GM18951 (cell line): ENCODE data around the gene CXorf65.

Source experiments
- POLR2A ChIP-seq: IDR thresholded peaks from 4 replicates; pipeline ENCODE4 v1.6.1; 2011; ENCODE audit warnings: mild to moderate bottlenecking; ENCODE audit not compliant: insufficient read length, insufficient read depth; ENCODE audit errors: extremely low read depth
- in situ Hi-C: fragments of 300-500 bp; cut with MboI; formaldehyde crosslinking; loops from one replicate; pipeline ENCODE4 v1.12.0; 2022; ENCODE audit warnings: low sequenced_read_pairs, mixed read lengths, inconsistent platforms; ENCODE audit not compliant: unreplicated experiment

The CXorf65 gene

DNA sequence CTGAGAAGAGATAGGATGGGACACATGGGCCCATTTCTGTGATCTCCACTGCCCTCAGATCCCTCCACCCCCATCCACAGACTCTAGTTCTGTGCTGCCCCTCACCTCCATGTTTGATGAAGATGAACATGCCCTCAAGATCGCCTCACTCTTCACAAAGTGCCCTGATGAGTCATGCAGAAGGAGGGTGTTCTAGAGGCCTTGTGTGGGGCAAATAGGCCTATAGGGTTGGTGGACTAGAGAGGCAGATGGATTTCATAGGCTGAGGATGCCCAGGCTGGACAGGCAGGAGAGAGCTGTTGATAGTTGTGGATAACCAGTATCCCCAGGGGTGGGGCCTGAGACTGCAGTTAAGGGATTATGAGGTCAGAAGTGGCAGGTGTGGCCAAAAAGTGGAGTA, at the start of gene CXorf65:
Gene CXorf65, minus strand, starts transcription at position 314 of the 400 bp plus-strand sequence. Its CDS starts 184 bp downstream, at position 130.
- in situ Hi-C loops = no loop called here
- TF ChIP-seq POLR2A = peak; percentile 26

DNA sequence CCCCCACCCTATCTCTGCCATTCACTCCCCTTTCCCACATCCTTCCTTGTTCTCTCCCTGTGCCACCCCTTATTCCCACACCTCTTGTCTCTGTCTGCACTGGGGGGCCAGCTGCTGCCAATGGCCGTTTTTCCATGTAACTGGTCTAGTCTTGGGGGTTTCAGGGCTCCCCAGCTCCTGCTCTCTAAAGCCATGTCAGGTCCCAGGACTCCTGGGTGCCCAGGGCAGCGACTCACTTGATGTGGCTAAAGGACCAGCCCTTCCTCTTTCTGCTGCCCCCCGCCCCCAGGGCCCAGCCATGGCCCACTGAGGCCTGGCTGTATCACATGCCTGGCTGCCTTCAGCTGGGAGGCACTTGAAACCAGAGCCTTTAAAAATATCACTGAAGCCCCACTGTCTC, 48.1 kb upstream of the CXorf65 start:
- in situ Hi-C loops = loop anchor here (25.0 kb wide), 1 partner anchor 392 kb away; no protein-coding TSS in a partner anchor
- no peak for TF ChIP-seq POLR2A

DNA sequence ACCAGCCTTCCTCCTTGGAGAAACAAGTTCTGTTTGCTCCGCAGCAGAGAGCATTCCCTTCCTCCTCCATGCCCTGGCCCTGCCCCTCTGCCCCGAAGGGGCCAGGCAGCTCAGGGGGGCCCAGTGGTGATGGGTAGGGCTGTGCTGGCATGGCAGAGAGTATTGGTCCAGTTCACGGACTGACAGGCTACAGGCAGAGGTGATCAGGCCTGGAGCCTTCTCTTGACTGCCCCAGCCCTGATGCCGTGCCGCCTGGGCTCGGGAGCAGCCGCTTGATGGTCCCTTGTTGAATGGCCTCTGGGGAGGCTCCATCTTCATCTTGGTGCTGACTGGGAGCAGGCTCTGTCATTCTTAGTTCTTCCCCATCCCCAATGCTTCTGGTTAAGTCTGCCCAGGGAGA, 47.7 kb upstream of the CXorf65 start:
- TF ChIP-seq POLR2A = no peak
- in situ Hi-C loops = loop anchor here (25.0 kb wide), 1 partner anchor 392 kb away; no protein-coding TSS in a partner anchor

DNA sequence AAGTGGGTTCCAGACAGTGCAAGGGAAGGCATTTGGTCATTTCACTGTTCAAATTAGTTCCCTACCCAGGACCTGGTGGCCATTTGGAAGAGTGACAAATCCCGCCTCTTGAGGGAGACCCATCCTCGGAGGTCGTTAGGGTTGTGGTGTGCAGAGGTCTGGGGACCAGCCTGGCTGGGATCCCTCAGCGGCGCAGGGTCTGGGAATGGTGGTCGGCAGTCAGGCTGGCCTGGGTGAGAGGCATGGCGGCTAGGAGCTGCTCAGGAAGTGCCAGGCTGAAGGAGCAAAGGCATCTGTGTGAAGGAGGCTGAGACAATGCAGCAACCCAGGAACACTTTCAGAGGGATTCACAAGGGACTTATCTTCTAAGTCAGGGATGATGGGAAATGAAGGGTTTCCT, 44.8 kb upstream of the CXorf65 start:
- in situ Hi-C loops = loop anchor here (25.0 kb wide), 1 partner anchor 389 kb away; no protein-coding TSS in a partner anchor
- no peak for TF ChIP-seq POLR2A

DNA sequence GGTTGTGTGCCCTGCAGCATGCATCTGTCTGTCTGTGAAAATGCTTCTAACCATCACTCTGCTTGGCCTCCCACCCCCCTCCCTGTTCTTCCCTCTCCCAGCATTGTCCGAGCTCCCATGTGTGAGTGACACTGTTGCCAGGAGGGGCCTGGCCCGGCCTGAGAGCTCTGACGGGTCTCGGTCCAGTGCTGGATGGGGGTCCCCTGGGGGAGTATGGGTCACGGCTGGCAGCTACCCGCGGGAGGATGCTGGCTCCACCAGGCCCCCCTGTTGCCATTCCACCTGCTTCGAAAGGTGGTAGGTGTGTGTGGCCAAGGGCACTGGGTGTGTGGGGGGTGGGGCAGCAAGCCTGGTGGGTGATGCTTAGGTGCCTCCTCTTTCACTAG, 41.7 kb upstream of the CXorf65 start:
- in situ Hi-C loops = no loop called here
- no peak for TF ChIP-seq POLR2A

DNA sequence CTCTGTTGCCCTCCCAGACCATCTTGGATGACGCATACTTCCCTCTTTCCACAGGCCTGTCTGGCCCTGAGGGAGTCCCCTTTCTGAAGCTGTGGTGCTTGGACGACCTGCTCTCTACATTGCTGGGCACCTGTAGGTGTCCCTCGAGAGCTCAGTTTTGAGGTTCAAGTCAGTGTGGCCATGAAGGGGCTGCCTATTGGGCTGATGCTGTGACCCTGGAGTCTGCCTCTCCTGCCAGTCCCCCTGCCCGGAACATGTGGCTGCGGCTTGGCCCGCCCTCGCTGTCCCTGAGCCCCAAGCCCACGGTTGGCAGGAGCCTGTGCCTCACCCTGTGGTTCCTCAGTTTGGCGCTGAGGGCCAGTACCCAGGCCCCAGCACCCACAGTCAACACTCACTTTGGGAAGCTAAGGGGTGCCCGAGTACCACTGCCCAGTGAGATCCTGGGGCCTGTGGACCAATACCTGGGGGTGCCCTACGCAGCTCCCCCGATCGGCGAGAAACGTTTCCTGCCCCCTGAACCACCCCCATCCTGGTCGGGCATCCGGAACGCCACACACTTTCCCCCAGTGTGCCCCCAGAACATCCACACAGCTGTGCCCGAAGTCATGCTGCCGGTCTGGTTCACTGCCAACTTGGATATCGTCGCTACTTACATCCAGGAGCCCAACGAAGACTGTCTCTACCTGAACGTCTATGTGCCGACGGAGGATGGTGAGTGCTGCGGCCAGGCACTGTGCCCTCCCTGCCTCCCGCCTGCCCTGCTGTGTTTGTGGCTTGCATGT, 41.1 kb upstream of the CXorf65 start:
- TF ChIP-seq POLR2A = no peak
- in situ Hi-C loops = no loop called here

DNA sequence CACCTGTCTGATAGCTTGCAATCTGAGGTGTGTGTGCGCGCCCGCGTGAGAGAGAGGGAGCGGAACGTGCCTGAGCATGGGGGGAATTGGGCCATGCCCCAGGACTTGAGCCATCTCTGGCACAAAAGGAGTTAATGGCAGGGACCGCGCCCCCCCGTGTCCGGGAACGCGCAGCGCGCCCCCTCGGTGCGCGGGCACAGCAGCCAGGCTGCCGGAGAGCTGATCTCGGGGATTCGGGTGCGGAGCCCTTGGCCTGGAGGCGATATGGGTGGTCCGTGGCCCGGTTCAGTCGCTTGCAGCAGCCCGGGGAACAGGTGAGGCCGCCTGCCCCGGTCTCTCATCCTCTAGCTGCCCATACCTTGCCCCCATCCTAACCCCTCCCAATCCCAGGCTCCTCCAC, 38.1 kb upstream of the CXorf65 start, which contains the start of gene NLGN3:
Gene NLGN3, plus strand, starts transcription at position 191 of the 400 bp plus-strand sequence. CDS start 2,909 bp downstream, outside the sequence.
- in situ Hi-C loops = no loop called here
- no peak for TF ChIP-seq POLR2A

DNA sequence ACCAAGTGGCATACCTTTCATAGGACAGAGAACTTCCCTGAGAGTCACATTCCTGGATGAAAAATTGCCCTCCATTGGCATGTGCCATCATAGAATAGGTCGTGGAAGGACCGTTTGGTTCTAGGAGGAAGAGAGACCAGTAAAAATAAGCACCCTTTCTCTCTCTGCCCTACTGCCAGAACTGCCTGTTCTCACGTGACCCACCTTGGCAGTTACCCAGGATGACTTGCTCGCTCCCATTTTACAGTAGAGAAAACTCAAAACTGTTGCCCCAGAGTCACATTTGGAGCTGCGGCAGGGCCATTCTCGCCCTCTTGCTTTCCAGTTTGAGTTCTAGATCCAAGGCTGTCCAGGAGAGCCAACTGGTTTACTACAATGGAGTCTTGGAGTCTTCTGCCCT, 37.0 kb upstream of the CXorf65 start:
- no peak for TF ChIP-seq POLR2A
- in situ Hi-C loops = no loop called here

DNA sequence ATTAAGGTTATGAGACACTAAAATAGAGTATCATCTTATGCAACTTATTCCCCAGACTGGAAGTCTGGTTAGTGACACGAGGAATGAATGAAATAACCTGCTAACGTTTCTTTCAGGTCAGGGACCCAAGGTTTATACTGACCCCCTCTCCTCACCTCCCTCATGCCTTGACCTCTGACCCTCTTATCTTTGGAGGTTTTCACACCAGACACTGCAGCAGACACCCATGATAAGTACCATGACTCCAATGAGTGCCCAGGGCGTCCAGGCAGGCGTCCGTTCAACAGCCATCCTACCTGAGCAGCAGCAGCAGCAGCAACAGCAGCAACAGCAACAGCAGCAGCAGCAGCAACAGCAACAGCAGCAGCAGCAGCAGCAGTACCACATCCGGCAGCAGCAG, 33.9 kb upstream of the CXorf65 start:
- no peak for TF ChIP-seq POLR2A
- in situ Hi-C loops = no loop called here

DNA sequence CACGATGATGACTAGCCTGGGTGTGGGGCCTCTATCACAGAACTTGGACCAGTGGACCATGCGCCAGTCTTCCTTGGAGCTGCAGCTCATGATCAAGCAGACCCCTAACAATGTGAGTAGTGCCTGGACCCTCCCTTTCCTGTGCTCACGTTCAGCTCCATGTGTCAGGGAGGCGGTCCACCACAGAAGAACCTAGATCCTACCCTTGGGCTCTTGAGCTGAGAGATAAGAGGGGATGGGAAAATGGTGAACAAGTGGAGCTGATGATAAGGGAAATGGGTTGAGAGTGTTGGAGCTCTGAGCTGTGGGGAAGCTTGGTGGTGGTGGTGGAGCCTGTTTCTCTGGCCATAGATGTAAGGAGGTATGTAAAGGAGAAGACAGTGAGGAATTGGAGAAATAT, 25.0 kb upstream of the CXorf65 start:
- in situ Hi-C loops = no loop called here
- TF ChIP-seq POLR2A = no peak

DNA sequence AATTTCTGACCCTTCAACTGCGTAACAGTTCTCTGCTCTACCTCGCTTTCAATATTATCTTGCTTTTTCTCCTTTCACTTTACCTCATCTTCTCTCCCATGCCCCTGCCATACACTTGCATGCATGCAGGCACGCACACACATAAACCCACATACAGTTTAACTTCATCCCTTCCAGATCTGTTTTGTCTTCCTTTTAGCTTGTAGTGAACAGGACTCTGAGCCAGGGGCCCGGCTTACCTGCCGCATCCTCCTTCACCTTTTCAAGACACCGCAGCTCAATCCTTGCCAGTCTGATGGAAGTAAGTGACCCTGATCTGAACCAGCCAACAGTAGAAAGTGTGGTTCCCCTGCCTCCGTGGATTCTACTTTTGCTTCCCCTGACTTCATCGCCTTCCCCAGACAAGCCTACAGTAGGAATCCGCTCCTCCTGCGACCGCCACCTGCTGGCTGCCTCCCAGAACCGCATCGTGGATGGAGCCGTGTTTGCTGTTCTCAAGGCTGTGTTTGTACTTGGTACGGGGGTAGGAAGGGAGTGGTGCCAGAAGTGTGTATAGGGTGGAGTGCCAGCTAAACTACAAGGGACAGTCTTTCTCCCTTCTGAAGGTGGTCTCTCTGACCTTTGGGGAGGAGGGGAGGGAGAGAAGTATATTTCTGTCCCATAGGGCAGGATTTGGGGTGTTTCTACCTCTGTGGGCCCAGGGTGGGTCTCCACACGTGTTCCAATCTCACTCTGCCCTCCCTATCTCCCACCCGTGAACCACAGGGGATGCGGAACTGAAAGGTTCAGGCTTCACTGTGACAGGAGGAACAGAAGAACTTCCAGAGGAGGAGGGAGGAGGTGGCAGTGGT, 22.6 kb upstream of the CXorf65 start:
- in situ Hi-C loops = no loop called here
- TF ChIP-seq POLR2A = no peak

DNA sequence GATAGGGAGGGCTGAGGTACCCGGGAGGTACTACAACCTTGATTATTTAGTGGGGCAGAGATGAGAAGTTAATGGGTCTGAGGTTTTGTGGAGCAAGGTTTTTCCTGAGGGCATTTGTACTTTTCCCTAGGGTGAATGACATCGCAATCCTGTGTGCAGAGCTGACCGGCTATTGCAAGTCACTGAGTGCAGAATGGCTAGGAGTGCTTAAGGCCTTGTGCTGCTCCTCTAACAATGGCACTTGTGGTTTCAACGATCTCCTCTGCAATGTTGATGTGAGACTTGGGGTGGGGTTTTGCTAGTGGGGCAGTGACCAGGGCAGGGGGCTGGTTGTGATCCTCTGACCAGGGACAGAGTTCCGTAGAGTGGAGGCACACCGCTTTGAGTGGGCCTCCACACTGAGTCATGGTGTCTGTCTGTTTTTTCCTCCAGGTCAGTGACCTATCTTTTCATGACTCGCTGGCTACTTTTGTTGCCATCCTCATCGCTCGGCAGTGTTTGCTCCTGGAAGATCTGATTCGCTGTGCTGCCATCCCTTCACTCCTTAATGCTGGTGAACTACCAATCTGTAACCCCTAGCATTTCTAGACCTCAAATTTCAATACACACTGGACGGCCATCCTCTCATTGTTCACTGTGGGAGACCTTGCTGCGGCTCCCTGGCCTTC, 21.8 kb upstream of the CXorf65 start:
- no peak for TF ChIP-seq POLR2A
- in situ Hi-C loops = no loop called here

DNA sequence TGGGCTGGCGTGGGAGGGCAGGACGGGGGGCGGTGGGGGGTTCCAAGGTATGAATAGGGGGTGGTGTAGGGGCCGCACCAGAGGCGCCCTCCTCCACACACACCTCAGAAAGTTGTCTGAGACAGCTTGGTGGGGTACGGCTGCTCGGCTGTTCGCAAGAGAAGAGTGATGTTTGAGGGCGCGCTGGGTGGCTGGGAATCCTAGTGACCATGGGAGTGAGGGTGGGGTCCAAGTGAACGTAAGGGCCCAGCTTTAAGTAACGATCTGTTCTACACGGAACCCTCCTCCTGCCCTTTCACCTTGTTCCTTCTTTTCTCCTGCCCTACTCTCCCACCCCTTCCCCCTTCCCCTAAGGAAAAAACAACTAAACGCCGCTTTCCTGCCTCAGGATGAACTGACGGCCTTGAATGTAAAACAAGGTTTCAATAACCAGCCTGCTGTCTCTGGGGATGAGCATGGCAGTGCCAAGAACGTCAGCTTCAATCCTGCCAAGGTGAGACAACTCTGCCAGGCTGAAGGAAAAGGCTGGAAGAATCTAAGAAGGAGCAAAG, 12.5 kb upstream of the CXorf65 start:
- TF ChIP-seq POLR2A = no peak
- in situ Hi-C loops = no loop called here
